DOHH2 (cell line): ENCODE results near the gene MCF2L2.

Experiments
- H3F3A ChIP-seq: fragments of 200-600 bp; sonication (generic), shearing (Covaris generic); 2 replicates; pipeline ENCODE4 v1.6.0; 2016; ENCODE audit warnings: antibody characterized with exemption, mild to moderate bottlenecking; ENCODE audit not compliant: control insufficient read depth, insufficient read depth
- H3K27ac ChIP-seq: fragments of 200-600 bp; sonication (generic); 2 replicates; pipeline ENCODE4 v1.5.1; 2014; ENCODE audit warnings: low read depth, mild to moderate bottlenecking, low read length, moderate library complexity
- H3K27me3 ChIP-seq: fragments of 200-600 bp; sonication (generic); 2 replicates; pipeline ENCODE4 v1.6.1; 2014; ENCODE audit warnings: mild to moderate bottlenecking, low read length, mixed read lengths; ENCODE audit not compliant: control insufficient read depth
- H3K36me3 ChIP-seq: fragments of 200-600 bp; sonication (generic); 2 replicates; pipeline ENCODE4 v1.6.1; 2014; ENCODE audit warnings: mild to moderate bottlenecking, low read length, moderate library complexity, mixed read lengths; ENCODE audit not compliant: control insufficient read depth
- H3K4me1 ChIP-seq: fragments of 200-600 bp; sonication (generic); 2 replicates; pipeline ENCODE4 v1.6.1; 2014; ENCODE audit warnings: mild to moderate bottlenecking, low read length, mixed read lengths; ENCODE audit not compliant: control insufficient read depth
- H3K4me2 ChIP-seq: fragments of 200-600 bp; sonication (generic); 2 replicates; pipeline ENCODE4 v1.6.0; 2014; ENCODE audit warnings: mild to moderate bottlenecking, low read length, moderate library complexity
- H3K4me3 ChIP-seq: fragments of 200-600 bp; sonication (generic); 2 replicates; pipeline ENCODE4 v1.5.1; 2014; ENCODE audit warnings: mild to moderate bottlenecking, low read length, mixed read lengths
- H3K79me2 ChIP-seq: fragments of 200-600 bp; sonication (generic); 2 replicates; pipeline ENCODE4 v1.6.1; 2014; ENCODE audit warnings: mild to moderate bottlenecking, low read length, mixed read lengths; ENCODE audit not compliant: control insufficient read depth
- H3K9me2 ChIP-seq: fragments of 200-600 bp; sonication (generic); replicated peaks from 2 replicates; pipeline ENCODE4 v1.6.1; 2014; ENCODE audit warnings: mild to moderate bottlenecking, low read length, mixed read lengths; ENCODE audit not compliant: control insufficient read depth
- H3K9me3 ChIP-seq: fragments of 200-600 bp; sonication (generic); 2 replicates; pipeline ENCODE4 v1.6.1; 2014; ENCODE audit warnings: antibody characterized with exemption, low read length, mixed read lengths; ENCODE audit not compliant: control insufficient read depth, insufficient read depth
- H4K20me1 ChIP-seq: fragments of 200-600 bp; sonication (generic); 2 replicates; pipeline ENCODE4 v1.6.0; 2014; ENCODE audit warnings: low read depth, mild to moderate bottlenecking, antibody characterized with exemption, low read length, moderate library complexity; ENCODE audit not compliant: control insufficient read depth, insufficient read depth
- EZH2phosphoT487 ChIP-seq: fragments of 200-600 bp; sonication (generic); IDR thresholded peaks from 2 replicates; pipeline ENCODE4 v1.6.1; 2017; ENCODE audit warnings: borderline replicate concordance, mild to moderate bottlenecking, antibody characterized with exemption, low read length, moderate library complexity, mixed read lengths
- TF ChIP-seq, protein P1 (sequence below): fragments of 200-600 bp; sonication (generic); IDR thresholded peaks from one replicate; pipeline ENCODE4 v1.5.1; 2014; ENCODE audit warnings: antibody characterized with exemption, mild to moderate bottlenecking, low read depth, low read length; ENCODE audit not compliant: poor library complexity, severe bottlenecking

MCF2L2 gene

DNA sequence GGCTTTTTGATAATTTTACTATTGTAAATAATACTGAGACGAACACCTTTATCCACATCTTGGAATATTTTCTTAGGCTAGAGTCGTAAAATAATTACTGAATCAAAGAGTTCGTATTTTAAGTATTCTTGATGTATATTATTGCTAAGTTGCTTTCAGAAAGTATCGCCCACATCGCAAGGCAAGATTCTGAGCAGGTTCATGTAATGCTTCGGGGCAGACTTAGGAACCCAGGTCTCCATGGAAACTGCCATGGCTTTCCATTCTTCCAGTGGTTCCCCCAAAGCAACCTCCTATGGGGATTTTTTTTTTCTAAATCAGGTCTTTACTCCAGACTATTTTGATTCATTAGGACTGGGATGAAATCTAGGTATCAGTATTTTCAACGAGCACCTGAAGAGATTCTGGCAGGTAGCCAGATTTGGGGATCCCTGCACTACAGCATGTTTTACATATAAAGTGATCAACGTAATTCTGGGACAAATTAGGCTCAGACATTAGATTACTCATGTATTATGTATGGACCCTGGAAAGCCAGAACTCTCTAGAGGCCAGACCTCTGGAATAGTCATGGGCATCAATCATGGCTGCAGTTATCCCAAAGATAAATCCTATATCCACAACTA, 88.8 kb downstream of the MCF2L2 start:
- H3K36me3 ChIP-seq: no peaks in the 10 kb centered on the region
- H3K4me3 ChIP-seq: no peak overlapping the region
- H3K9me3 ChIP-seq: no peaks in the 10 kb centered on the region
- no peak overlapping the region for H3K27ac ChIP-seq
- TF ChIP-seq EZH2phosphoT487: no peak
- TF ChIP-seq, protein P1, sequence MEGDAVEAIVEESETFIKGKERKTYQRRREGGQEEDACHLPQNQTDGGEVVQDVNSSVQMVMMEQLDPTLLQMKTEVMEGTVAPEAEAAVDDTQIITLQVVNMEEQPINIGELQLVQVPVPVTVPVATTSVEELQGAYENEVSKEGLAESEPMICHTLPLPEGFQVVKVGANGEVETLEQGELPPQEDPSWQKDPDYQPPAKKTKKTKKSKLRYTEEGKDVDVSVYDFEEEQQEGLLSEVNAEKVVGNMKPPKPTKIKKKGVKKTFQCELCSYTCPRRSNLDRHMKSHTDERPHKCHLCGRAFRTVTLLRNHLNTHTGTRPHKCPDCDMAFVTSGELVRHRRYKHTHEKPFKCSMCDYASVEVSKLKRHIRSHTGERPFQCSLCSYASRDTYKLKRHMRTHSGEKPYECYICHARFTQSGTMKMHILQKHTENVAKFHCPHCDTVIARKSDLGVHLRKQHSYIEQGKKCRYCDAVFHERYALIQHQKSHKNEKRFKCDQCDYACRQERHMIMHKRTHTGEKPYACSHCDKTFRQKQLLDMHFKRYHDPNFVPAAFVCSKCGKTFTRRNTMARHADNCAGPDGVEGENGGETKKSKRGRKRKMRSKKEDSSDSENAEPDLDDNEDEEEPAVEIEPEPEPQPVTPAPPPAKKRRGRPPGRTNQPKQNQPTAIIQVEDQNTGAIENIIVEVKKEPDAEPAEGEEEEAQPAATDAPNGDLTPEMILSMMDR: no peak
- no peaks in the 10 kb centered on the region for H3F3A ChIP-seq
- no peaks in the 10 kb centered on the region for H3K27me3 ChIP-seq
- no peaks in the 10 kb centered on the region for H3K9me2 ChIP-seq
- H4K20me1 ChIP-seq: no peaks in the 10 kb centered on the region
- H3K79me2 ChIP-seq: no peaks in the 10 kb centered on the region
- H3K4me1 ChIP-seq: no peaks in the 10 kb centered on the region
- no peak overlapping the region for H3K4me2 ChIP-seq

DNA sequence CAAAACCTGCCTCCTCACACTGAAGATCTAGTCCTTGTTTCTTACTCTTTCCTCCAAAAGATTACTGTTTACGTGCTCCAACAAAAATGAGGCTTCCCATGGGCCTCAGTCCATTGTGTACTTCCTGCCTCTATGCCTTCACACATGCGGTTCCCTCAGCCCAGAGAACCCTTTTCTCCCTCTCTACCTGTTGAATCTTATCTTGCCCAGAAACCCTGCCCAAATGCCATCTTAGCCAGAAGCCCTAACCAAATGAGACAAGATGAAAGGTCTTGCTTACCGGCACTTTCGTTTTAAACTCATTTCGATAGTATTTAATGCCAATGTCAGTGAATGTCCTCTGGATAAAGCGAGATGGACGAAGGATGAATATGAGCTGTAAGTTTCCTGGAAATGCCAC, 89.9 kb downstream of the MCF2L2 start:
- Histone ChIP-seq H3K9me2 (no peaks in the 10 kb centered on the region), H3K4me2 (no peak overlapping the region), H3K79me2 (no peaks in the 10 kb centered on the region), H3K4me3 (no peak overlapping the region), H3F3A (no peaks in the 10 kb centered on the region), H3K36me3 (no peaks in the 10 kb centered on the region), H4K20me1 (no peaks in the 10 kb centered on the region), H3K27me3 (no peaks in the 10 kb centered on the region), H3K4me1 (no peaks in the 10 kb centered on the region), H3K27ac (no peak overlapping the region), H3K9me3 (no peaks in the 10 kb centered on the region)
- TF ChIP-seq EZH2phosphoT487: no peak
- TF ChIP-seq, protein P1: no peak

DNA sequence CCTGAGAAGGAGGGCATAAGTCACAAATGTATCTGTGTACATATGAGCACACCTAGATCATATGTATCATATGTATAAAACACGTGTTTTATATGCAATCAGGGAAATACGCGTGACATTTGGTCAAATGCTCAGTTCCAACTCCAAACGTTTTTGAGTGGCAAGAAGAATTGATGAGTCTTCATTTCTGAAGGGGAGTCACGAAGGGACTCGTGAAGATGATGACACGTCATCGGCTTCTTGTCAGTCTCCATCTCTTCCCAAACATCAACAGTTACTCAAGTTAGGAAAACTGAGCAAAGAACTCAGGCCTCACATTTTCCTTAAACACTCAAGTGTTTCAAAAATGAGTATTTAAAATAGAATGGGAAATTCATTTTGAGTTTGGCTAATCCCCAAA, 95.9 kb downstream of the MCF2L2 start:
- no peaks in the 10 kb centered on the region for H3K9me2 ChIP-seq
- H3K27me3 ChIP-seq: peaks cover 10% of the 10 kb centered on the region
- no peaks in the 10 kb centered on the region for H3K79me2 ChIP-seq
- H3K4me1 ChIP-seq: no peaks in the 10 kb centered on the region
- H4K20me1 ChIP-seq: no peaks in the 10 kb centered on the region
- H3K9me3 ChIP-seq: no peaks in the 10 kb centered on the region
- no peak for TF ChIP-seq EZH2phosphoT487
- TF ChIP-seq, protein P1: no peak
- H3K4me2 ChIP-seq: no peak overlapping the region
- H3K36me3 ChIP-seq: no peaks in the 10 kb centered on the region
- no peak overlapping the region for H3K27ac ChIP-seq
- H3F3A ChIP-seq: no peaks in the 10 kb centered on the region
- H3K4me3 ChIP-seq: no peak overlapping the region

DNA sequence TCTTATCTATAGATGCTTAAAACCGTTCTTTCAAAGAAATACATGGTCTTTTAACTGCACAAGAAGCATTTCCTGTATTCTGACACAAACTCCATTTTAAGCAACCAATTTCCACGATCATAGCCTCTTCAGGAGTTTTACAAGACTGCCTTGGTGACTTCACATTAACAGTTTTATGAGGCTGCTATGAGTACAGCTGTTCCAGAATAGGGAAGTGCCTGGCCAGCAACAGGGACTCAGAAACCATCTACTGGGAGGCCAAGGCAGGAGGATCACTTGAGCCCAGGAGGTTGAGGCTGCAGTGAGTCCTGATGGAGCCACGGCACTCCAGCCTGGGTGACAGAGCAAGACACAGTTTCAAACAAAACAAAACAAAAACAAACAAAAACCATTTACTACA, 96.9 kb downstream of the MCF2L2 start:
- H3K27me3 ChIP-seq: peaks cover 10% of the 10 kb centered on the region
- no peaks in the 10 kb centered on the region for H4K20me1 ChIP-seq
- no peaks in the 10 kb centered on the region for H3K36me3 ChIP-seq
- no peak overlapping the region for H3K4me2 ChIP-seq
- no peak overlapping the region for H3K27ac ChIP-seq
- no peaks in the 10 kb centered on the region for H3K9me3 ChIP-seq
- no peaks in the 10 kb centered on the region for H3K79me2 ChIP-seq
- no peak for TF ChIP-seq EZH2phosphoT487
- TF ChIP-seq, protein P1: no peak
- H3K4me3 ChIP-seq: no peak overlapping the region
- no peaks in the 10 kb centered on the region for H3K9me2 ChIP-seq
- H3F3A ChIP-seq: no peaks in the 10 kb centered on the region
- H3K4me1 ChIP-seq: no peaks in the 10 kb centered on the region
